LNCaP clone FGC (cell line): ENCODE measurements around the gene MGAT3.

Experiments used
- DNase-seq: peaks from one replicate; pipeline ENCODE4 v3.0.0-alpha.2; 2011; ENCODE audit warnings: low read depth
- H3K4me3 ChIP-seq: 2 replicates; pipeline ENCODE4 v1.5.1; 2011; ENCODE audit warnings: mild to moderate bottlenecking, low read depth, low read length, control low read depth
- TF ChIP-seq, protein P1 (sequence below): IDR thresholded peaks from 2 replicates; pipeline ENCODE4 v1.5.1; 2012; ENCODE audit warnings: mild to moderate bottlenecking; ENCODE audit not compliant: control insufficient read depth, insufficient read depth; ENCODE audit errors: extremely low read depth

The MGAT3 gene

DNA sequence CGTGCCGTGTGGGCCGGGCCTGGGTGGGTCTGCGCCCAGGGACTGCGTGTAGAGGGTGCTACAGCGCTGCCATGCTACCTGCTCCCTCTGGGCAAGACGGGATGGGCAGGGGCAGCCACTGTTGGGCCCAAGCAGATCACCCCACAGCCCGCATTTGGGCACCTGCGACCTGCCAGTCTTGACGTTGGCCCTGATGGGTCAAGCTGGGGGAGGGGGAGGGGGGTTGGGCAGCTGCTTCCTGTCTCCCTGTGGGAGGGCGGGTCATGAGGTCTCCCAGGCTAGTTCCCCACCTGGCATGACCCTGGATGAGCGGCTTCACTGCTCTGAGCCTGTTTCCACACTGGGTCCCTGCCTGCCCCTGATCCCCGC, 78.5 kb downstream of the MGAT3 start:
- TF ChIP-seq, protein P1, sequence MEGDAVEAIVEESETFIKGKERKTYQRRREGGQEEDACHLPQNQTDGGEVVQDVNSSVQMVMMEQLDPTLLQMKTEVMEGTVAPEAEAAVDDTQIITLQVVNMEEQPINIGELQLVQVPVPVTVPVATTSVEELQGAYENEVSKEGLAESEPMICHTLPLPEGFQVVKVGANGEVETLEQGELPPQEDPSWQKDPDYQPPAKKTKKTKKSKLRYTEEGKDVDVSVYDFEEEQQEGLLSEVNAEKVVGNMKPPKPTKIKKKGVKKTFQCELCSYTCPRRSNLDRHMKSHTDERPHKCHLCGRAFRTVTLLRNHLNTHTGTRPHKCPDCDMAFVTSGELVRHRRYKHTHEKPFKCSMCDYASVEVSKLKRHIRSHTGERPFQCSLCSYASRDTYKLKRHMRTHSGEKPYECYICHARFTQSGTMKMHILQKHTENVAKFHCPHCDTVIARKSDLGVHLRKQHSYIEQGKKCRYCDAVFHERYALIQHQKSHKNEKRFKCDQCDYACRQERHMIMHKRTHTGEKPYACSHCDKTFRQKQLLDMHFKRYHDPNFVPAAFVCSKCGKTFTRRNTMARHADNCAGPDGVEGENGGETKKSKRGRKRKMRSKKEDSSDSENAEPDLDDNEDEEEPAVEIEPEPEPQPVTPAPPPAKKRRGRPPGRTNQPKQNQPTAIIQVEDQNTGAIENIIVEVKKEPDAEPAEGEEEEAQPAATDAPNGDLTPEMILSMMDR = no peak
- H3K4me3 ChIP-seq = no peak overlapping the region
- no peak for DNase-seq

DNA sequence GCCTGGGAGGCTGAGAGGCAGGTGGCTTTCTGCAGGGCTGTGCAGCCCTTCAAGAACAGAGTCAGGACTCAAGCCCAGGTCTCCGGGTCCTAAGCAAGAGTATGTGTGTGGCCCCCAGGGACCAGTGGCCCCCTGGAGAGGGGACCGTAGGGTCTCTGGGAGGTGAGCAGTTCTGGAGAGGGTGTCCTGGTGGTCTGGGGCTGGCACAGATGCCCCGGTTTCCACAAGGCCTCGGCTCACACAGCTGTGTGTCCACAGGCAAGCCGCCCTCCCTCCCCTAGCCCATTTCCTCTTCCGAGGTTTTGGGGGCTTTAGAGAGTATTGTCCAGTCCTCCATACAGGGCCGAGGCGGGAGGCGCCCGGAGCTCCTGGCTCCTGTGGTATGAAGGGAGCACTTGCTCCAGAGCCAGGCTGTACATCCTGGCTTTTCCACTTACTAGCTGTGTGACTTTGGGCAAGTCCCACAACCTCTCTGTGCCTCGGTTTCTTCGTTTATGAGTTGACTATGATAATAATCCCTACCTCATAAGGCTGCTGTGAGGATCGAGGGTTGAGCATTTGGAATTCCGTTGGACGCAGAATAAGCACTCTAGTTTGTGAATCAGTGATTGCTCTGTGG, 79.1 kb downstream of the MGAT3 start:
- H3K4me3 ChIP-seq = no peak overlapping the region
- DNase-seq = no peak
- TF ChIP-seq, protein P1 = no peak

DNA sequence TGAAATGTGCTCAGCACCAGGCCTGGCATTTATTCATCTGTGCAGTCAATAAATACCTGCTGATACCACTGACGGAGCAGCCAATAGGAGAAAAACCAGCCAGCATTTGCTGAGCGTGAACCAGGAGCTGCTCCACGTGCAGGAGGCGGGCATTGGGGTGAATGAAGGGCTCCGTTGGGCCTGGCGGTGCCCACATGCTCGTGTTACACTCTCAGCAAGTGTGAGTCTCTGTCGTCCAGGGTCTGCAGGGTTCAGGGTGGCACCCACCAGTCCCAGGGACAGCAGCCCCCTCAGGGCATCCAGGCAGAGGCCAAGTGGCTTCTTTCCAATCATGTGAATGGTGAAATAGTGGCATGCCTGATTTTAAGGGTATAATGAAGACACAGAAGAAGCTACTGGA, 79.9 kb downstream of the MGAT3 start:
- no peak overlapping the region for H3K4me3 ChIP-seq
- TF ChIP-seq, protein P1 = no peak
- no peak for DNase-seq

DNA sequence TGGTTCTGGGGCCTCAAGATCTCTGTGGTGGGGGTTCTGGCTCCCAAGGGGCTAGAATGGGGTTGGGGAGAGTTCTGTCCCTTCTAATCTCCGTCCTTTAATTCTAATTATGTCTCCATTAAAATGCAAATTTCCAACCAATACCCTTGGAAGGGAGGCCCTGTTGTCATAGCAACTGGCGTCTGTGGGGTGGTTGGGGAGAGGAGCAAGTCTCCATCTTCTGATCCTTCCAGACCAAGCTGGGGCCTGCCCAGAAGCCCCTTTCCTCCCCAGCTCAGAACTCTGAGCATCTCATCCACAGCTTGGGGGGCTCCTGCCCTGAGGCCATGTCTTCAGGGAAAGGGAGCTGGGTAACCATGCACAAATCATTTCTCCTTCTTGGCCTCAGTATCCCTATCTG, 81.2 kb downstream of the MGAT3 start:
- DNase-seq = no peak
- TF ChIP-seq, protein P1 = no peak
- no peak overlapping the region for H3K4me3 ChIP-seq
